Renal pelvis (tissue), 4 donors: ENCODE data around the gene AGR2. TPM values are rescaled to one million over a fixed set of nuclear protein-coding genes. Genes with fewer than 3 reads are reported as not detected.

Experiments
- DNase-seq: peaks from one replicate; pipeline ENCODE4 v3.0.0-alpha.2; 2013
- polyA plus RNA-seq, 3 donors: library from polyadenylated mRNA; unstranded; fragments of 120-200 nt; gene quantifications; one replicate each; pipeline ENCODE4 v1.2.1, GENCODE V29; 2013; ENCODE audit not compliant: insufficient read length in 3 of 3

Gene AGR2
- polyA plus RNA-seq, 3 donors = 61.1 to 66.0 (median 62.8) TPM

DNA sequence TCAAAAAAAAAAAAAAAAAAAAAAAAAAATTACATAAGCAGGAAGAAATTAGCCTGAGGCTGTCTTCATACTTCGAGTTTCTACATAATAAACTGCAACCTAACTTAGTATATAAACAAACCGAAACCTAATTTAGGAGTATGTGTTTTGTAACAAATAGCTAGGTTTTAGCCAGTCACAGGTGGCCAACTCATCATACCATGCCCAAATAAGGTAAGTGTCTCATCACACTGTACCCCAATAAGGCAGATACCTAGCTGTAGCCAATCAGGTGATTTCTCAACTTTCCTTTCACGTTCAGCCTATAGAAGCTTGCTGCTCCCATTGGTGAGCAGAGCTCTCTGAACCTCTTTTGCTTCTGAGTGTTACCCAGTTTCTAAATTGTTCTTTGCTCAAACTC, 13.9 kb upstream of the AGR2 start:
- DNase-seq = no peak

DNA sequence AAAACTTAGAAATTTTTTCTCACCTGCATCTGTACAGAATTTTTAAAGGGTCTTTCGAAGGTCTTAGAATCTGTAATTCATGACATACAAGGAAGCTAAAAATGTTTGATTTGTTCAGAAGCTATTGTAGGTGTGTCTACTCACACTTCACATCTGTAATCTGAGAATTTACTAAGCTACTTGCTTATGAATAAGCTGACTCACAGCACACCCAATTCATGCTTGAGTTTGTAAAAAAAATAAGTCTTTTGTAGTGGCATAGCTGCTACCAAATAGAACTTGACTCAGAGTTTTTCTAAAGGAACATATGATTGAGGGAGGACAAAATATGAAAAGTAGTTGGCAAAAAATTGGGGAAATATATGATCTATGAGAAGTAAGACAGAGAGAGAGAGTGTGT, 12.7 kb upstream of the AGR2 start:
- no peak for DNase-seq

DNA sequence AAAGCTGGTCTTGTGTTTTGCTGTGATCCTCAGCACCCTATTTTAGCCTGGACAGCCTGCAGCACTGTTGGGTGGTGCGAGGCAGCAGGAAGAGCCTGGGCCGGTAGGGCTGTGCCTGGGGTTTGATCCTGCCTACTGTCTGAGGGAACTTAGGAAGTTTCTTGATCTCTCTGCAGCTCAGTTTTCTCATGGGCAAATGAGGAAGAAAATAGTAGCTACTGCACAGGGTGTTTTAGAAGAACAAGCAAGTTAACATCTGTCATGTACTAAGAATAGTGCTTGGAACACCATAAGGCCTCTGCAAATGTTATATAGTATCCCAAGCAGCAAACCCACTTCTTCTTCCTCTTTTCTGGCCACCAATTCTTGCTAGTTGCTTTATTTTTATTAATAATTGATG, 12.0 kb upstream of the AGR2 start:
- DNase-seq = no peak

DNA sequence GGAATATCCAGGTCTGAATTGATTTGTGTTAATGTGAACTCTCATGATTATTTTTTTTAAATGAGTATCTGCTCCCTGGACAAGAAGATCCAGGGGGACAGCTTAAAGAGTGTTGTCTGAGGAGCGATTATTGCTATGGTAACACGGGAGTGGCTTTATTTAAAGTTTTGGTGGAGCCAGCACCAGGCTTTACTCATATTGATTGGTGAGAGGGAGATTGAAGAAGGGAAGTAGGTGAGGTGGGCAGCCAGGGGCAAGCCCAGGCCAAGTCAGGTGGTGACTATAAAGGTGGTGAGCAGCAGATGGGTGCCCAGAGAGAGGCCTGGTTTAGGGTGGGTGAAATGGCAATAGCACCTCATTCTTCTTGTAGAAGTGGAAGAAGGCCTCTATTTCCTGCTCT, 10.2 kb upstream of the AGR2 start:
- DNase-seq = no peak

DNA sequence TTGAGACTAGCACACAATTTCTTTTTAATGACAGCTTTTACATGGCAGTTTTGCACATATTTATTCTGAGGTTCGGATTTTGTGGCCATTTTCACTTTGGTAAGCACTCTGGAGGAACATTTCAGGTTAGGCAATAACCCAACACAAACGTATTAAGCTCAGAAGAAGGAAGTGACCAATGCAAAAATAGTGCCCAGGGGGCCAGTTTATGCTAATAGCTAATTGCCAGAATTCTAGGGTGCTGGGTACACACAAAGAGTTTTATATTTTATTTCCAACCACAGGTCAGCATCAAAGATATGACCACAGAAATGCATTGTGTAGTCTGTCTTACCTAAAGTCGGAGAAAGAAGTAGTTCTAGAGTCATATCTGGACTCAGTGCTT, 8.4 kb upstream of the AGR2 start:
- DNase-seq = no peak

DNA sequence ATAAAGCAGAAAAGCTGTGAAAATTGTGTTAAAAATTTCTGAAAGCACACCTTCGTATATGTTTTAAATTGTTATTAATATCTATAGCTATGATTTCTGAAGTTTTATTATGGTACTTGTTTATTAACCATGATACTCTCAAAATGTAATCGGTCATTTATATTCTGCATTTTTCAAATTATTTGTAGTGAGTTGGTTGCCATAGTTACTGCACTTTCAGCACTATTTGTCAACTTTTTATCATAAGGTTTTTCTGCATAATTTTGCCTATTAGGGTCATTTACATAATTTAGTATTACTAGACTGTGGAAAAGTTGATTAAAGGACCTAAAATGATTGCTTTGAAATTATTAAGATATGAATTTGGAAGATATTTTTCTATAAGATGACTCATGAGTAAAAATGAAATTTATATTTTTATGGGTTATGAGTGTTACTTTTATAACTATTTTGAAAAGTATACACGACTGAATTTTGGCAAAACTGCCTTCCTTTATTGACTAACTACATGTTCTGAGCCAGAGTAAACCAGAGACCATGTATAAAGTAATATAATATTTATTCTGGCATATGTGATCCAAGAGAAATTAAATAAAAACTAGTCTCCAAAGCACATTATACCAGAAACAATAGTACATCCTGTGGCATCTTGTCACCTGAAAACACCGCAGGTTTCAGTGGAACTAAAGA, 7.9 kb upstream of the AGR2 start:
- DNase-seq = no peak

DNA sequence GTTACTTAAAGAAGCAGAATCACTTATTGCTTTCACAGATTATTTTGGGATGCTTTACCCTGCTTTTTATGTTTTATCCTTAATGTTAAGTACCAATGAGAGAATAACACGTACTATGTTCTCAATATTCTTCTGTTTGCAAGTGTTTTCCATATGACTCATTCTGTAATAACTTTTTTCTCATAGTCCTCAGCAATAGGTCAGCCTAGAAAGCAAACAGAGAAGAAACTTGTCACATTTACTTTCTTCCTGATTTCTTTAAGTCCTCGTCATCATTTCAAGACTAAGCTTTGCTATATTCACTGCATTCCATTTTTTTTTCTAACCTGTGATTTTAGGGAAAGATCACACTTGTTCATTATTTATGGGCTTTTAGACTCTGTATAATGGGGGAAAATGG, 6.8 kb upstream of the AGR2 start:
- DNase-seq = no peak

DNA sequence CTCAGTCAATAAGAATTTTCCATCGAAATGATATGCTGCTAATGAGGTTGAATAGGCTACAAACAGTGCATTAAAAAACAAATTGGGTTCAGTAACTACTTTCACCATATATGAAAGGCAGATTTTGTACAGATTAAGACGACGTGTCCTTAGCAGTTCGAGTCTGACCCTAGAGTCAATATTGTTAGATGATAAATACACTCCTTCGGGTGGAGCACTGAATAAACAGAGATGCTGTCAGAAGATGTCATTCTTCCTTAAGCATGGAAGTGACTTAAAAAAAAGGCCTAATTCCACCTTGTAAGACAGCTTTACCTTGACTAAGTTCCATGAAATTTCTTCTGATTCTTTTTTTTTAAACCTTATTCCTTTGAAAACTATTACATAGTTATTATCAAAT, 5.8 kb upstream of the AGR2 start:
- no peak for DNase-seq

DNA sequence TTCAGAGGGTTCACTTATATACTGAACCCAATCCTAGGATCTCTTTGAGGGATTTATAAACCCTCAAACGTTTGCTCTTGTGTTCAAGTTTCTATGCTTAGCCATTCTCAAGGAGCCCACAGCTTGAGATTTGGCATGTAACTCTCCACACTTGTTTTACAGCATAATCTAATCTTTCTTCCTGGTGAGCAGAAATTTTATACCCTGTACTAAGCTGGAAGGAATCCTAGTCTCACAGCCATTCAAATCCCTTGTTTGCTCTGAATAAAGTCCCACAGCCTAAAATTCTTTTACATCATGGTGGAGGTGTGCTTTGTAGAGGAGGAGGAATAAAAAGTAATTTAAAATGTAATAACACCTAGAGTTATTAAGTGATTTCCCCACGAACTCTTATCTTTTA, 5.3 kb upstream of the AGR2 start:
- DNase-seq = no peak

DNA sequence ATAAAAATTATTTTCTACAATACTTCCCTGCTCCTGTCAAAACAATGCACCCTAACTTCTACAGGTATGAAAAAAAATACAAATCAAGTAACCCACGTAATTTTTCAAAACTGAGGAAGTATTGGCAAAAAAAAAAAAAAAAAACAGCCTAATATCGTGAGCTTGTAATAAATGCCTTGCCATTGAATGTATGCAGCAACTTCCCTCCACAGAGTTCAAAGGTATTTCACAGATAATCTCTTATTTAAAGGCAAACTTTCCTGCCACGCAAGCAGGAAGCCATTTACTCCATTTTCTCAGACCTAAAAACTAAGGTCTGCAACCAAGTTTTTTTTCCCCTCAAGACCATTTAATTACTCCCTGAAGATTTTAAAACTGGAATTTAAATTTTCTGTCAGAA, 642 bp upstream of the AGR2 start:
- no peak for DNase-seq

DNA sequence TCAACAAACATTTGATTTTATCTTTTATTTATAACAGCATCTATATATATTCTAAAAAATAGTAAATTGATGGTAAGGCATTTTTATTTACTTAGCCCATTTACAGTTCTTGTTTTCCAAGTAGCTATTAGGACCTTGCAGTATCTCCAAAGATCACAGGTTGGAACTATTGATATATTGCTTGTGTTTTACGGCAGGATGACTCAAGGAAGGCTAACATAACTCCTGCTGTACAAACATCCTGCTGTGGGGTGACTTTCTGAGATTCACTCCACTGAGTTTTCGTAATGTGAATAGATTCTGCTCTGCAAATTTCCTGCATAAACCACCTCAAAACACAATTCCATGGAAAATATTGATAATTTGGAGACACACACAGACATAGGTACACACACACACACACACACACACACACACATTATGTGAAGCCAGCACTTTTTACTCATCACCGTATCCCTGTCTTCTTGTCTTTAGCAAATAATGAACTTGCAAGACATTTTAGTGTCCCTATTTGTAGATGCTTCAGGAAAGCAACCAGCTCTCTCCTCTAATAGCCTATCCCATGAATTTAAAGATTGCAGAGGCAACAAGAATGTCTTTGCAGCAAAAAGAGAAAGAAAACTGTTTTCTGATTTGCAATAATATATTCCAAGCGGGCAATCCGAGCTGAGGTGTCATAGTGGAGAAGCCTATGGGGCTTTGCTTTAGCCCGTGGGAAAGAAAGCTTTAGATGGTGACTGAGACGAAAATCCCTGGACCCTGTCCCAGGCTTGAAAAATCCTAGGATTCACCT, 722 bp downstream of the AGR2 start:
- DNase-seq = no peak

DNA sequence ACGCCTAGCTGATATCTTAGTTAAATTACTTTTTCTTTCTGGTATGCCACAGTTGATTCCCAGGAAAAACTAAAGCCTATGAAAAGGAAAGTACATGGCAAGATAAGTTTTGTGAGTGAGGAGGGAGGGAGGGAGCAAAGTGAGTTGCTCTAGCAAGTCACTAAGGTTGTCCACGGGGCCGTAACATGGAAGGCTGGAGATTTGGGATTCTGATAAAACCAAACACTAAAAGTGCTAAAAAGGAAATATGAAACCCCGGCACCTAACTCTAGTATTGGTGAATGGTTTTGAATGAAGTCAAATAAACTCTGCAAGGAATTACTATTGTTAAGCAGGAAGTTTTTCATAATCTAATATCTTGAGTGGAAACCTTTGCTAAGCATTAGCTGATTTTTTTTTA, 1.7 kb downstream of the AGR2 start:
- no peak for DNase-seq

DNA sequence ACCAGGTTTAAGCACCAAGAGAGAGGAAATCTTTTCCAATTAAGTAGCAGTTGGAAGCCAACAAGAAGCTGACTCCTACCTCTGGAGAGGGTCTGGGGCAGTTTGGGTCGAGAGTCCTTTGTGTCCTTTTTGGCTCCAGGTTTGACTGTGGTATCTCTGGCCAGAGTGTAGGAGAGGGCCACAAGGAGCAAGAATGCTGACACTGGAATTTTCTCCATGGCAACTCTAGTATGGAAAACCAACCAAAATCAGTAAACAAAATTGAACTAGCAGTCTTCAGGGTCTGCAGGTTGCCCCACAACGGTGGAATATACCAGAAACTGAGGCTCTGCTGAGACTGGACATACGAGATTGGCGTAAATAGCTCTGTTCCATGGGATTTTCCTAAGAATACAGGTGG, 3.2 kb downstream of the AGR2 start:
- DNase-seq = no peak

DNA sequence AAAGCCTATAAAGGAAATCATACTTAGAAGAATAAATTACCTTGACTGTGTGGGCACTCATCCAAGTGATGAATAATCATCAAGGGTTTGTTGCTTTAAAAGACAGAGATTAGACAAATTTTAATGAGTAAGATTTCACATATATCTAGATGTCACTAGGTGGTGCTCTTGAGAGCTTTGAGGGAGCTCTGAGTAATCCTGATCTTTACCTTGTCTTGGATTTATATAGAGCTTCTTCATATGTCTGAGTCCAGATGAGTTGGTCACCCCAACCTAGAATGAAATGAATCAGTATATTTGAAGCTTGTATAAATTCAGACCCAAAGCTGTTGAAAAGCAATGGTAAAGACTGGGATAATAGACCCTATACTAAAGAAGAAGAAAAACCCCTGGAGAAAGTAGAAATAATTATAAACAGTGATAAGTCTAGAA, 3.7 kb downstream of the AGR2 start:
- no peak for DNase-seq

DNA sequence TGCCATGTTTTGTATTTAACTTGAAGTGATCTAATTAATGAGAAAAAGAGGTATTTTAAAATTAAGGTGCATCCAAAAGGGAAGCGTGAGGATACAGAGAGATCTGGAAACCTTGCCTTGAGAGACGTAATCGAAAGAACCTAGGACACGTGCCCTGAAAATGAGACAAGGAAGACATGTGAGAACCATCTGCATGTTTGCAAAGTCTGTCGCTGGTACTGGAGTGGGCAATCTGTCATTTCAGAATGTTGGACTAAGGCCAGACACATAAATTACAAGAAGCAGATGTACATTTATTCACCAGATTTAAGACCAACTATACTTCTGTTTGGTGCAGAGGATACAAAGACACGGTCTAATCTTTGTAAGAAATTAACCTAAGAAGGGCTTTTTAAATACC, 9.2 kb downstream of the AGR2 start:
- DNase-seq = no peak

DNA sequence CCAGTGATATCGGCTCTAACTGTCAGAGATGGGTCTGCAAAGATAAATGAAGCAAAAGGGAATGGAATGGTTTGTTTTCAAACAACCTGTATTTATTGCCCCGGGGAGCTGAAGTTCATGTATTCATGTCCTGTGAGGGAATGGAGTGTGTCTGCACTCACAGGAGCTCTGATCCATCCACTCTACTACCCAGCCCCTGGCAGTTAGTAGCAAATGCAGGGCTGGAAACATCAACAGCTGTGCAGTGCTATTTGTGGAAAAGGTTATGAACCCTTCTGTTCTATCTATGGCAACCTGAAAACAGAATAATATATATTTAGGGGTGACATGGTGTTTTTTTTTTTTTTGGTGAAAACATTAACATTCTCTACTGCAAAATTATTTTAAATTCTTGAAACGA, 9.8 kb downstream of the AGR2 start:
- DNase-seq = no peak

DNA sequence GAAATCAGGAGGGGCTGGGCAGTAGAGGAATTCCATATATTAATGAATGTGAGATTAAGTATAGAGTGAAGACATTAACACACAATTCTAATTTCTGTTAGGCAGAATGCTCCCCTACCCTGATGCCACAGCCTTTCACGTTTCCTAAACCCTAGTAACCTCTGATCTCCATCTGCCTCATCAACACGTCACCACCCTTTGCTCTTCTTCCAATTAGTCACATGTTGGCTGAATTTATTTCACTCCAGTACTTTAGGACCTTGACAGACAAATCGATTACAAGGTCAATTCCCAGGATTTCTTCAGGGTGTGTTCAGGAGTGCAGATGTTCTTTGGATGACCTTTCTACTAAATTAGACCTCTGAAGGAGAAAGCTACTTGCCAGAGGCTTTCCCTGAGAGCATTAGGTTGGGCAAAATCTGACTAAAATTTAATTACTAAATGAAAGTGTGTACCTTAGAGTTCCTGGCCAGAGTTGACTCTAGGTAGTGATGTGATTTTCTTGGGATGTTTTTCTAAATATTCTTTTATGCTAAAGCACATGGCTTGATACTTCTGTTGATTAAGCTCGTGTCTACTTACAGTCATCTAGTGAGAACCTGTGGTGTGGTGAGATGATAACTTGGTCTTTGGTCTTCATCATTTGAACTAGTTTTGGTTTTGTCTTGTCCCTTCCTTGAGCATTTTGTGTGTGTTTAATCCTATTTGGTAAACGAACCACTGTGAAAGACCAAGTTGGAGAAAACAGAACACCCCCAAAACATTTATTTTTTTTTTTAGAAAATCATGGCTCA, 12.7 kb downstream of the AGR2 start:
- no peak for DNase-seq

DNA sequence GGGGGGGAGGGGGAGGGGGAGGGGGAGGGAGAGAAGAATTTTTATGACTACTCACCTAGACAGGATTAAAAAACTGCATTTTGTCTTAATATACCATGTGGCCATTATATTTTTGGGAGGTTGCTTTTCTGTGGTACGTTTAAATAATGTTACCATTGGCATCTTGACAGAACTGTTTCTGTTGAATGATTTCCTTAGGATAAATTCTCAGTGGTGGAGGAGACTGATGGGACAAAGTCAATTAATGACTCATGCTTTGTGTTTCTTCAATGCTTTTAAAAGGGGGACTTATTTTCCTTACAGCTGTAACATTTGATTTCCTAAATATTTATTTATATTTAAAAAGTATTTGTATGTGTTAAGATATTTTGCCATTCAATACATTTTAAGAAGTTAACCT, 13.7 kb downstream of the AGR2 start:
- no peak for DNase-seq

DNA sequence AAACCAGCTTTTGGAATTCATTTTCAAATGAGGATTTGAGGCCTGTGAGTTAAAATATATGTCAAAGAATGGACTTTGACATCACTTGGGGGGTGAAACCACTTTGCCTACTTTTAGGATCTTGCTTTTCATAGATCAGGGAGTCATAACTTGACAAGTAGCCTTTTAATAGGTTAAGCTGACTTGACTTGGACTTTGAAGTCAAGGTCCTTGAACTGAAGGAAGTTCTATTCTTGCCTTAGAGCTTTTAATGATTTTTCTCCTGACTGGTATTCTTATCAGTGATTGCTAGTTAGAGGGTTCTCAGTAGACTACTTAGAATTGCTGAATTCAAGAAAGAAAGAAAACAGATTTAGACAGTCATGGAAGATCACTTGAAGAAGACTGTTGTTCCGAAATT, 17.7 kb downstream of the AGR2 start:
- no peak for DNase-seq

DNA sequence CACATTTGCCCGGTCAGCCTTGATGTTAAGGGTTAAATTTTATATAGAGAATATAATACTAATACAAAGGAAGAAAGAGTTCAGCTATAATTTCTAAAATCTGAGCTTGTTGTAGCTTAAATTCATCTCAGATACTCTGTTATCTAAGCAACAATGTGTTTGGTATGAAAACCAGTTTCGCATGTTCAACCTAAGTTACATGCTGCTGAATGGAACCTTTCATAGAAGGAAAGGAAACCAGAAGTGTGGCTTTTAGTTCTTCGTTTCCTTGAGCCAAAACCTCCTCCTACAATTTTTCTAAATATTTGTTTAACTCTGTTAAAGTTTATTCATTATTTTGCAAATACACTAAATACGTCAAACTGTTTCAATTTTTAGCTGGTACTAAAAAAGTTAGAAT, 18.5 kb downstream of the AGR2 start:
- DNase-seq = no peak

DNA sequence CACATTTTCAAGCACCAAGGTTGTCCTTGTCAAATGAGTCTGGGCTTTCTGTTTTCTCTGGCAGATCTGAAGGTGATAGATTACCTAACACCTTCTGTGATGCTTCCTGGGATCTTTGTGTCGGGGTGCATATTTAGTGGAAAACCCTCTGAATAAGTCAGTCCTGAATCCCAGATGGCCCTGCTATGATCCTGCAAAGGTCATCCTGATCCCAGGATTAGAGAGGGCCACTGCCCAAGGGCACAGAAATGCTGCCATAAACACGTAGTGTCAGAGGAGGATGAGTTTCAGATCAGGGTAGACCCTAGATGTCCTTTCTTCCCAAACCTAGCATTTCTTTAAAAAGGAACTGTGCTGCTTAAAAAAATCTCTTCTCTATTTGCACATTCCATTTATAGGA, 19.0 kb downstream of the AGR2 start:
- DNase-seq = no peak

DNA sequence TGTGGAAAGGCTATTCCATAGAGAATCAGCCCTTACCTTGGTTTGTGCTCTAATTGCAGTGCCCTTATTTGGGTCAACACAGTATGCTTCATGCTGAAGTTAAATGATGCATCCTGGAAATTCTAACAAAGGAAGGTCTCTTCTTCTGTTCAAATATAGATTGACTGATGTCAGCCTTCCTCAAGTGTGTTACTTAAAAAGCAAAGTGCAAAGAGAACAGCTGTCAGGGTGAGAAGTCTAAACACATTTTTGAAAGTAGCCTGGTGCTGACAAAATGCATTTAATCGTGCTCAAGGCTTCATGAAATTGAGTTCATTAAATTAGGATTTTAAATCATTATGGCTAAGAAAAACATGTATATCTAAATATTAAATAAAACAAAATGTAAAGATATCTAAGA, 19.5 kb downstream of the AGR2 start:
- DNase-seq = no peak

DNA sequence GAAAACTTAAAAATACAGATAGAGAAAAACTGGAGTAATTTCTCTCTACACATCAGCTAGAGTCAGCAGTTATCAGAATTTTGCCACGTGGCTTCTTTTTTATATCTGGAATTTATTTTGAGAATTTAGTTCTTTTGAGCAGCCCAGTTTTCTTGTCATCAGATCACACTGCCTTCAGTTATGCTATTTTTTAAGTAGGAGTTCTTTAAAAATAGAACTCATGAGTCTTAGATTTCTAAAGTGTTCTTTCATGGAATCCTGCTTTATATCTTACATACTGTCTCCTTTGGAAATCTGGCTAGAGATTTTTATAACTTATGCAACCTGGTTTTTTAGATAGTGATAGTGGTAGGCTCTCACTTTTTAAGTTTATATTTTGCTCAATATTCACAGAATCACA, 24.2 kb downstream of the AGR2 start:
- DNase-seq = no peak
